GM19452 (cell line): ENCODE measurements around the gene PPIA.
"Not testable (repeated sequence)": the region's sequence is repeated elsewhere in the genome, so short reads cannot be mapped to it uniquely, and the experiment has no call there.

Experiments
- ATAC-seq: cut with Tn5 transposase; IDR thresholded peaks from one replicate; pipeline ENCODE4 v1.9.1; 2021; ENCODE audit not compliant: unreplicated experiment

PPIA gene

GRCh38 chr7:44819292-44819691 lies 22.8 kb downstream of the PPIA start:
- no peak for ATAC-seq

GRCh38 chr7:44823255-44823781 lies 26.8 kb downstream of the PPIA start:
- ATAC-seq: no peak

GRCh38 chr7:44824894-44825526 lies 28.5 kb downstream of the PPIA start:
- ATAC-seq: no peak

- no peak for ATAC-seq
Observed at GRCh38 chr7:44827567-44827966, 31.1 kb downstream of the PPIA start.

GRCh38 chr7:44838751-44839150 lies 42.3 kb downstream of the PPIA start:
- no peak for ATAC-seq

GRCh38 chr7:44842675-44843074 lies 46.2 kb downstream of the PPIA start:
- not testable (repeated sequence) for ATAC-seq

- not testable (repeated sequence) for ATAC-seq
Observed at GRCh38 chr7:44843440-44843839, 47.0 kb downstream of the PPIA start.

GRCh38 chr7:44845451-44845850 lies 49.0 kb downstream of the PPIA start:
- ATAC-seq: no peak

GRCh38 chr7:44846390-44846789 lies 49.9 kb downstream of the PPIA start:
- not testable (repeated sequence) for ATAC-seq

GRCh38 chr7:44846816-44847508 lies 50.5 kb downstream of the PPIA start:
- ATAC-seq: no peak

GRCh38 chr7:44847509-44847919 lies 51.0 kb downstream of the PPIA start:
- peak; percentile 65 for ATAC-seq

GRCh38 chr7:44847920-44848634 lies 51.6 kb downstream of the PPIA start, which contains the start of gene H2AZ2:
TSS of gene H2AZ2 (minus strand) at chr7:44848087. CDS start at chr7:44847971, 116 bp downstream.
- peak; percentile 81 for ATAC-seq

GRCh38 chr7:44849259-44849884 lies 52.9 kb downstream of the PPIA start:
- no peak for ATAC-seq

- ATAC-seq: no peak
Observed at GRCh38 chr7:44849885-44850544, 53.5 kb downstream of the PPIA start.

GRCh38 chr7:44852590-44852989 lies 56.1 kb downstream of the PPIA start:
- no peak for ATAC-seq
